Adrenal gland (tissue), 19 donors: Measurements from ENCODE around the gene CEND1. TPM values are rescaled to one million over a fixed set of nuclear protein-coding genes. Genes with fewer than 3 reads are reported as not detected.

ENCODE experiments used
- DNase-seq, 7 donors: peaks; one replicate each; pipeline ENCODE4 v3.0.0-alpha.2; 2019 to 2020
- H3K27ac ChIP-seq, 5 donors: fragments of 200-600 bp; sonication (generic) in 4 of 5; 1 replicate in 3 of 5; 2 replicates in 2 of 5; pipeline versions ENCODE4 v1.5.1 to v1.8.0; 2016 to 2020; ENCODE audit warnings: mild to moderate bottlenecking in 1 of 5
- H3K27me3 ChIP-seq: fragments of 200-600 bp; 2 replicates; pipeline ENCODE4 v1.8.0; 2021
- H3K36me3 ChIP-seq, 2 donors: fragments of 200-600 bp; replicated peaks in 1 of 2; 1 replicate in 1 of 2; 2 replicates in 1 of 2; pipeline versions ENCODE4 v1.5.1 to v1.8.0; 2018 to 2022
- H3K4me1 ChIP-seq, 2 donors: fragments of 200-600 bp; replicated peaks in 1 of 2; 1 replicate in 1 of 2; 2 replicates in 1 of 2; pipeline versions ENCODE4 v1.5.1 to v1.8.0; 2018 to 2021
- H3K4me3 ChIP-seq, 4 donors: fragments of 200-600 bp; sonication (generic) in 3 of 4; one replicate each; pipeline ENCODE4 v1.5.1; 2016 to 2018
- H3K9me3 ChIP-seq, 3 donors: fragments of 200-600 bp; sonication (generic) in 1 of 3; replicated peaks in 1 of 3; 1 replicate in 2 of 3; 2 replicates in 1 of 3; pipeline versions ENCODE4 v1.5.1 to v1.8.0; 2016 to 2021
- POLR2A ChIP-seq, 2 donors: fragments of 450-650 bp; IDR thresholded peaks; one replicate each; pipeline ENCODE4 v1.6.1; 2017; ENCODE audit warnings: antibody characterized with exemption in 2 of 2, mild to moderate bottlenecking in 2 of 2, moderate library complexity in 1 of 2
- WGBS, 4 donors: extraction: QIAGEN DNeasy Blood & Tissue Kit in 2 of 4; methylation state at CpG; one replicate each; pipeline versions ENCODE4 v1.1.5 to v1.1.7; 2013 to 2017; 5-methylcytosine and 5-hydroxymethylcytosine counted together
- intact Hi-C, 2 donors: fragments of 100-400 bp; cut with DNase I; formaldehyde crosslinking; loops; one replicate each; pipeline versions ENCODE4 v1.14.1 to v1.15.0; 2022 to 2023
- long read RNA-seq, 10 donors: library from polyadenylated mRNA in 3 of 10; unstranded in 2 of 10; stranded (forward) in 1 of 10; transcript quantifications; one replicate each; pipeline ENCODE4 v2.0.0 and lab custom pipeline, GENCODE V29; 2021 to 2026
- polyA plus RNA-seq, 3 donors: library from polyadenylated mRNA; stranded (reverse); fragments of 200-250 nt in 2 of 3; fragments of 350-450 nt in 1 of 3; fragmentation: Illumina TruSeq in 1 of 3; extraction: RNeasy Lipid Tissue Mini Kit (QIAGEN cat#74804) in 1 of 3; gene quantifications; one replicate each; pipeline ENCODE4 v1.2.3, GENCODE V29; 2013 to 2014
- total RNA-seq, 9 donors: library from RNA; depleted of rRNA in 4 of 9; stranded (reverse); fragments of >200 nt in 4 of 9; fragments of 120-200 nt in 1 of 9; fragmentation: NEBNext Ultra II Directional in 1 of 9; extraction: Animal tissue kit (Norgen Biotek cat#: 25700) in 1 of 9; gene quantifications; one replicate each; pipeline versions ENCODE4 v1.1.0 to v1.2.4, GENCODE V29; 2013 to 2023
- TF ChIP-seq, protein P1 (sequence below), 6 experiments: fragments of 450-650 bp in 4 of 6; fragments of 200-600 bp in 2 of 6; sonication (generic) in 1 of 6; IDR thresholded peaks; 1 replicate in 5 of 6; 2 replicates in 1 of 6; pipeline versions ENCODE4 v1.5.1 to v1.8.0; 2016 to 2021; ENCODE audit warnings: antibody characterized with exemption in 6 of 6, mild to moderate bottlenecking in 2 of 6, moderate library complexity in 1 of 6
- donor health status: healthy with polysubstance abuse.
- donor health status: Bipolar disorder and iron deficiency.
- donor health status: DM: yes; HTN: yes; CAD: no.
- donor health status: DM: no; HTN: no; CAD: no.
- donor health status: DM: no; HTN: no; CAD: no.
- donor health status: DM: yes; HTN: yes; CAD: no.

CEND1 gene
- total RNA-seq (1 to 10 TPM in 3 of 9 donors, under 1 TPM in 2, not detected in 4; 0.42 to 4.9 (median 1.9) TPM), polyA plus RNA-seq (10 to 100 TPM in 1 of 3 donors, 1 to 10 TPM in 2; 1.6 to 14.5 (median 4.2) TPM)
- long read RNA-seq, donor 1 = 0 reads
- long read RNA-seq, donor 2 = 0 reads
- long read RNA-seq, donor 3 = 0 reads
- long read RNA-seq, donor 4 = 0 reads
- long read RNA-seq, donor 5 = 0 reads
- long read RNA-seq, donor 6, partial matches to known transcripts = 0 of 2 reads
- long read RNA-seq, donor 6, other reads (novel, unspliced or antisense) = 0 of 2 reads
- long read RNA-seq, donor 7 = 0 reads
- long read RNA-seq, donor 8 = 0 reads
- long read RNA-seq, donor 9 = 0 reads
- long read RNA-seq, donor 10, partial matches to known transcripts = 0 of 1 reads
- long read RNA-seq, donor 10, other reads (novel, unspliced or antisense) = 0 of 1 reads

DNA sequence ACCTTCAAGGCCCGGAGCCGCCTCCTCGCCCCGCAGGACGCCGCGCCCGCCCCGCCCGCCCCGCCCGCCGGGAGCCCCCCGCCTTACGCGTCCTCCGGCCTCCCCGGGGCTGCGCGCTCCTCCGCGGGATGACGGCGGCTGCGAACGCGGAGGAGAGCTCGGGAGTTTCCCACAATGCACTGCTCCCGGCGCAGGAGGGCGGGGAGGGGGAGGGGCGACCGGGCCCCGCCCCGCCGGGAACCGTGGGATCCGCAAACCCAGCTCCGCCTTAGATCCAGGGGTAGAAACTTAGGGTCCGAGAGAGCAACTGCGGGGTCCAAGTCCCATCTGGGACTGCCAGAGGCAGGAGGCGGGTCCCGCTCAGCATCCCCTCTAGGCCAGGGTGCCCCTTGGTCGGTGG is at the start of gene CEND1:
CEND1 (minus strand) TSS at position 148 of the 400 bp plus-strand sequence. CDS start 1,514 bp downstream, outside the sequence.
- no peak for DNase-seq
- Histone ChIP-seq H3K4me3 (no peak within 1 kb of the TSS), H3K9me3 (no peaks in the 10 kb centered on the region), H3K27ac (no peak within 1 kb of the TSS), H3K27me3 (peaks cover 12% of the 10 kb centered on the region), H3K4me1 (peaks cover 0 to under 1% of the 10 kb centered on the region in 2 donors), H3K36me3 (peaks cover 0 to 6% of the 10 kb centered on the region in 2 donors)
- no peak for TF ChIP-seq POLR2A (IDR thresholded peaks at IDR 0.05)
- TF ChIP-seq, protein P1, sequence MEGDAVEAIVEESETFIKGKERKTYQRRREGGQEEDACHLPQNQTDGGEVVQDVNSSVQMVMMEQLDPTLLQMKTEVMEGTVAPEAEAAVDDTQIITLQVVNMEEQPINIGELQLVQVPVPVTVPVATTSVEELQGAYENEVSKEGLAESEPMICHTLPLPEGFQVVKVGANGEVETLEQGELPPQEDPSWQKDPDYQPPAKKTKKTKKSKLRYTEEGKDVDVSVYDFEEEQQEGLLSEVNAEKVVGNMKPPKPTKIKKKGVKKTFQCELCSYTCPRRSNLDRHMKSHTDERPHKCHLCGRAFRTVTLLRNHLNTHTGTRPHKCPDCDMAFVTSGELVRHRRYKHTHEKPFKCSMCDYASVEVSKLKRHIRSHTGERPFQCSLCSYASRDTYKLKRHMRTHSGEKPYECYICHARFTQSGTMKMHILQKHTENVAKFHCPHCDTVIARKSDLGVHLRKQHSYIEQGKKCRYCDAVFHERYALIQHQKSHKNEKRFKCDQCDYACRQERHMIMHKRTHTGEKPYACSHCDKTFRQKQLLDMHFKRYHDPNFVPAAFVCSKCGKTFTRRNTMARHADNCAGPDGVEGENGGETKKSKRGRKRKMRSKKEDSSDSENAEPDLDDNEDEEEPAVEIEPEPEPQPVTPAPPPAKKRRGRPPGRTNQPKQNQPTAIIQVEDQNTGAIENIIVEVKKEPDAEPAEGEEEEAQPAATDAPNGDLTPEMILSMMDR (IDR thresholded peaks at IDR 0.05) = no peak
- intact Hi-C loops = no loop called here
- WGBS, 4 donors = 0 to 11% (median 5%) methylated on average over 1 to 44 of the region's 44 CpGs; no CpG with 5 or more reads in 1 of the 4 donors

GRCh38 chr11:839280-839623 is 49.4 kb upstream of the CEND1 start:
- no peak overlapping the region for H3K4me3 ChIP-seq
- H3K36me3 ChIP-seq = peaks cover 0 to 44% of the 10 kb centered on the region in 2 donors
- peak overlapping the region in 1 of 5 donors; percentile 25 for H3K27ac ChIP-seq
- no peaks in the 10 kb centered on the region for H3K27me3 ChIP-seq
- no peak for DNase-seq
- TF ChIP-seq, protein P1 (IDR thresholded peaks at IDR 0.05) = no peak
- no peak for TF ChIP-seq POLR2A (IDR thresholded peaks at IDR 0.05)
- H3K4me1 ChIP-seq = peaks cover 33 to 42% of the 10 kb centered on the region in 2 donors
- WGBS, 4 donors = 86 to 93% (median 91%) methylated on average over 4 to 5 of the region's 5 CpGs; no CpG with 5 or more reads in 1 of the 4 donors
- no peaks in the 10 kb centered on the region for H3K9me3 ChIP-seq
- intact Hi-C loops = no loop called here

DNA sequence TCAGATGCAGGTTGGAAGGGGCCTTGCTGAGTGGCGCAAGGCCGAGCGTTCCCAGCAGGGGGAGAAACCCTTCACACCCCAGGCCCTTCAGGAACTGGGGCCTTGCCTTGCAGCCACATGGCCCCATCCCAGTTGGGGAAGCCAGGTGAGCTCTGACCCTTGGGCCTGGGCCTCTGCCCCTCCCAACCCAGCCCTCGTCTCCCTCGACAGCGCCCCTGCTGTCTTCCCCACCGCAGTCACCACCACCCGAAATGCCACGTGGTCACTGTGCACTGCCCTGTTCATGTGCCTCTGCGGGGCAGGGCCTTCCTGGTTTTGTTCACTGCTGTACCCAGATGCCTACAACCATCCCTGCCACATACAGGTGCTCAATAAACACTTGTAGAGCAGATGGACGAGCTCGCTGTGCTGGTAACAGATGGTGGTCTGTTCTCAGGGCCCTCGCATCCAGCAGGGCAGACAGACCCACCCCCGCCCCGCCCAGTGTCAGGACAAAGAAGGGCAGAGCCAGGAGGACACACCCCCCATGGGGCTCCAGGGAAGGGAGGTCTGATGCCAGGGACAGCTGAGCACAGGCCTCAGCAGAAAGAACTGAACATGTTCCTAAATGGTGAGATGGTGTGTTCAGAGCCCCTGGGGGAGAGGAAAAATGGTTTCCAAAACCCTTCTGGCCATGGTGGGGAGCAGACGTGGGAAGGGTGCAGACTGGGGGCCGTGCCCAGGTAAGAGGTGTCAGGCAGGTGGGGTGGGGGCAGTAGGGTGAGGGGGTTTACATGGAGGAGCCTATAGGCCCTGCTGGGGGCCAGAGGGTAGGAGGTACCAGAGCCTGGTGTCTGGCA is 48.8 kb upstream of the CEND1 start:
- H3K4me3 ChIP-seq = no peak overlapping the region
- H3K4me1 ChIP-seq = peaks cover 33 to 42% of the 10 kb centered on the region in 2 donors
- DNase-seq = peak in 1 of 7 donors; percentile 39
- intact Hi-C loops = no loop called here
- H3K9me3 ChIP-seq = no peaks in the 10 kb centered on the region
- TF ChIP-seq, protein P1 (IDR thresholded peaks at IDR 0.05) = no peak
- no peak for TF ChIP-seq POLR2A (IDR thresholded peaks at IDR 0.05)
- no peaks in the 10 kb centered on the region for H3K27me3 ChIP-seq
- WGBS, 4 donors = 50 to 79% (median 71%) methylated on average over 10 to 17 of the region's 17 CpGs
- peak overlapping the region in 1 of 5 donors; percentile 25 for H3K27ac ChIP-seq
- H3K36me3 ChIP-seq = peaks cover 0 to 44% of the 10 kb centered on the region in 2 donors

DNA sequence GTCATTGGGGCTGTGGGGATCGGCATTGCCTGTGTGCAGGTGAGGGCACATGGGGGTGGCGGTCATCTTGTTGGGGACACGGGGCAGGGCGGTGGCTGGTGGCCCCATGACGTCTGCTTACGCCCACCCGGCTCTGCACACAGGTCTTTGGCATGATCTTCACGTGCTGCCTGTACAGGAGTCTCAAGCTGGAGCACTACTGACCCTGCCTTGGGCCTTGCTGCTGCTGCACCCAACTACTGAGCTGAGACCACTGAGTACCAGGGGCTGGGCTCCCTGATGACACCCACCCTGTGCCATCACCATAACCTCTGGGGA is 48.1 kb upstream of the CEND1 start:
- H3K27me3 ChIP-seq = no peaks in the 10 kb centered on the region
- TF ChIP-seq, protein P1 (IDR thresholded peaks at IDR 0.05) = no peak
- no peak for TF ChIP-seq POLR2A (IDR thresholded peaks at IDR 0.05)
- H3K36me3 ChIP-seq = peaks cover 0 to 44% of the 10 kb centered on the region in 2 donors
- WGBS, 4 donors = 73 to 92% (median 78%) methylated on average over 6 to 8 of the region's 8 CpGs; no CpG with 5 or more reads in 1 of the 4 donors
- intact Hi-C loops = no loop called here
- H3K9me3 ChIP-seq = no peaks in the 10 kb centered on the region
- no peak overlapping the region for H3K4me3 ChIP-seq
- peak in 1 of 7 donors; percentile 58 for DNase-seq
- peaks cover 26 to 39% of the 10 kb centered on the region in 2 donors for H3K4me1 ChIP-seq
- no peak overlapping the region for H3K27ac ChIP-seq
